ENCODE measurements around the gene MAGI2.
"Not testable (repeated sequence)": the region's sequence is repeated elsewhere in the genome, so short reads cannot be mapped to it uniquely, and the experiment has no call there.

The MAGI2 gene

DNA sequence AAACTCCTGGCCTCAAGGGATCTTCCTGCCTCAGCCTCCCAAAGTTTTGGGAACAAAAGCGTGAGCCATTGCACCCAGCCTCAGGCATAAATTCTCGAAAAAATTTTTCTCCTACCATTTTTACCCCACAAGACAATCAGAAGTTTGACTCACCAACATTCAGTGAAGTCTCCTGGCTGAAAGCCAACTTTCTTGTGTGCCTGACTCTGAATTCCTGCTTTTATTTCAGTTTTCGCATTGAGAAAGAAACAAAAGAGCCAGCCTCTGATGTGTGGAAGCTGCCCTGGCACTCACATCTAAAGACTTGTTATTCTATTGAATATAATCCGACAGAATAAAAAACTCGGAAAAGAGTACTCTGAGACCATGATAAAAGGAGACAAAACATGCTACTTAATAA lies 402.9 kb downstream of the MAGI2 start:
- DNase-seq (ENCODE audit: low read depth), result no peak

- no peak for DNase-seq (ENCODE audit: low read depth)
Measured at GRCh38 chr7:79046061-79046460, 407.4 kb downstream of the MAGI2 start.

DNA sequence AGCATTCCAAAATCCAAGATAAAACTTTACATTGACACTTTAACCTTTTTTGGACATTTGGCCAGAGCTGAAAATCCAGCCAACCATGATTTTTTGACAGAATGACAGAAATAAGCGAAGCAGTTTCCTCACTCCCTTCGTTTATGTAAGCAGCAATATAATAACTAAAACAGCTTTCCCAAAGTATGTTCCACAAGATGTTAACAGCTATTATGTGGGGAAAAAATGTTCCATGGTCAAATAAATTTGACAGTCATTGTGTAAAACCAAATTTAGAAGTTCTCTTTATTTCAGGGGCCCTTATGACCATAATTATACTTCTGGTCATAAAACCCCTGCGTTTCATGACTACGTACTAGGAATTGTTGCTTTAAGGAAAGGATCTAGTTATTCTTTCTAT lies 416.5 kb downstream of the MAGI2 start:
- no peak for DNase-seq (ENCODE audit: low read depth)

GRCh38 chr7:79036356-79036755 lies 417.1 kb downstream of the MAGI2 start:
- no peak for DNase-seq (ENCODE audit: low read depth)

- DNase-seq (ENCODE audit: low read depth), result no peak
Measured at GRCh38 chr7:79035858-79036257, 417.6 kb downstream of the MAGI2 start.

DNA sequence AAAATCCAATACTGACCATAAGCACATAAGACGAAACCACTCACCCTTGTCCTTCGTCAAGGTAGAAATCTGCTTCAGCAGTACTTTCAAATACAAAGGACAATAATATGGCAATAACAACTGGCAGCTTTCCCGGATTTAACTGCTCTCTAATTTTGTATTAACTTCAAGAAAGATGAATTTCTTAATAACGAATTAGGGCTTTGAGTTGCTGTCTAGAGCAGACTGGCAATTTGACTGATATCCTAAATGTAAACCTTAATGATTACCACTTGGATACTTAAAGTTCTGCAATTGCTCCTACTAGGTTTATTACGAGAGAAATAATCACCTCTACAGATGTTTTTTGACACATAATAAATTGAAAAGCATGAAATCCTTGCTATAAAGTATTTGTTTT lies 418.7 kb downstream of the MAGI2 start:
- DNase-seq (ENCODE audit: low read depth), result no peak

DNA sequence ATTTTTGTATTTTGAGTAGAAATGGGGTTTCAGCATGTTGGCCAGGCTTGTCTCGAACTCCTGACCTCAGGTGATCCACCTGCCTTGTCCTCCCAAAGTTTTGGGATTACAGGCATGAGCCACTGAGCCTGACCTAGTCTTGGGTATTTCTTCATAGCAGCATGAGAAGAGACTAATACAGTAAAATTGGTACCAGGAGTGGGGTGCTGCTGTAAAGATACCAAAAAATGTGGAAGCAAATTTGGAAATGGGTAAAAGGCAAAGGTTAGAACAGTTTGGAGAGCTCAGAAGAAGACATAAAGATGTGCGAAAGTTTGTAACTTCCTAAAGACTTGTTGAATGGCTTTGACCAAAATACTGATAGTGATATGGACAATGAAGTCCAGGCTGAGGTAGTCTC lies 433.8 kb downstream of the MAGI2 start:
- not testable (repeated sequence) for DNase-seq (ENCODE audit: low read depth)

DNA sequence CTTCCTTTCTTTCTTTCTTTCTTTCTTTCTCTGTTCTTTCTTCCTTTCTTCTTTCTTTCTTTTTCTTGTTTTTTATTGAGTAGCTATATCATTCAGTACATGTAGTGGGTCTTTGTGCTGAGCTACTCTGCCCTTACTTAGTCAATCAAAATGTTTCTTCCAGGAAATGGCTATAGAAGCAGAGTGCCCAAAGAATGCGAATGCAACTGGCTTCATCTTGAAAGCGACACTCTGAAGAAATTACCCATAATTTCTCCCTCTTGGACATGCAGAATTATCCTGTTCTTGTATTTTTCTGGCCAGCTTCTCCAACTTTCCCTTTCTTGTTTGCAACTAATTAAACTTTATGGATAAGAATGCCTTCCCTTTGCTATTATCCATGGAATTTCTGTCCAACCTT lies 441.5 kb downstream of the MAGI2 start:
- DNase-seq (ENCODE audit: low read depth), result no peak

GRCh38 chr7:79009647-79010046 lies 443.8 kb downstream of the MAGI2 start:
- no peak for DNase-seq (ENCODE audit: low read depth)

DNA sequence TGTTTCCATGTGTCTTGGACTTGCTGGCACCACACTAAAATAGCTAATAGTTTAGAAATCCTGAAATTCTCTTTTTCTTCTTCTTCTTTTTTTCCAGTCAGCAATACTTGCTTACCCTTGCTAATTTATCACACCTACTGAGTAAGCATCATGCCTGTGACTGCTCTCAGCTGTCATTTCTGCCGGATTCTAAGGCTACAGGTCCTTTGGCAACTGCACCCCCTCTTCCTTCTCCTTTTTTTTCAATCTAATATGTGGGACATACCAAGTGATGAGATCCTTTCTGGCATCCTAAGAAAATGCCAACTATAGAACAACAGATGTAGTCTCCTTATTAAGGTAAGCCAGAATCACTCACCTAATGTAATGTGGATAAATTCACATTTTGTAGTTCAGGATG lies 444.7 kb downstream of the MAGI2 start:
- DNase-seq (ENCODE audit: low read depth), result no peak

DNA sequence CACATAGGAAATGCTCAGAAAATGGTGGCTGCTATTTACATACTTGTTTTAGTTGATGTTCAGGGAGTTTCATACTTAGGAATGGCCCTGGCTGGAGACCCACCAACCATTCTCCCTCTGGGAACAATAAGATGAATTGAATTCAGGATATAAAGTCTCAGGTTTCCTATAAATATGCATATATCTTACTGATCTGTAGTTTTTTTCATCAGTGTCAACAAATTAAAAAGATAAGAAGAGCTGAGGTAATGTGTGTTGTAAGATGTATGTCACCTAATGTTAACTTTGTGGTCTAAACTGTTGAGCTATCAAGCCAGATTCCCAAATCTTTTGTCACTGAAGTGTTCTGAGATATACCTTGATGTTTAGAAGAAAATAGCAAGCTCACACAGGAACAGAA lies 457.5 kb downstream of the MAGI2 start:
- no peak for DNase-seq (ENCODE audit: low read depth)

- DNase-seq (ENCODE audit: low read depth), result no peak
Measured at GRCh38 chr7:78993341-78993740, 460.1 kb downstream of the MAGI2 start.

DNA sequence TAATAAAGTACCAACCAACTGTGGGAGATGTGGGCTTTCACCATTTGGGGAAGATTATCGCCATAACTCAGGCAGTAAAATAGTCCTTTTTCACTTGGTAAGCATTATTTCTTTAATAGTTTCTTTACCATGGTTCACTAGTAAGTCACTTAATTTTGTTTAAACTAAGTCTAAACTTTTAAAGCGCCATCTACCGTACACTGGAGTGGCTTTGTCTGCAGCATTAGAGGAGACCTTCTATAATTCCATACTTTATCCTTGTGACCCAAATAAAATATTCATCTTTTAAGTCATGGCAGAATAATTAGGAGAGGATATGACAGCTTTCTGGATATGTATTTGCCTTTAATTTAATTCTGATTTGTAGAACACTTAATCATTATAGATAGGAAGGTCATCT lies 468.0 kb downstream of the MAGI2 start:
- no peak for DNase-seq (ENCODE audit: low read depth)

- DNase-seq (ENCODE audit: low read depth), result no peak
Measured at GRCh38 chr7:78983483-78983882, 470.0 kb downstream of the MAGI2 start.

DNA sequence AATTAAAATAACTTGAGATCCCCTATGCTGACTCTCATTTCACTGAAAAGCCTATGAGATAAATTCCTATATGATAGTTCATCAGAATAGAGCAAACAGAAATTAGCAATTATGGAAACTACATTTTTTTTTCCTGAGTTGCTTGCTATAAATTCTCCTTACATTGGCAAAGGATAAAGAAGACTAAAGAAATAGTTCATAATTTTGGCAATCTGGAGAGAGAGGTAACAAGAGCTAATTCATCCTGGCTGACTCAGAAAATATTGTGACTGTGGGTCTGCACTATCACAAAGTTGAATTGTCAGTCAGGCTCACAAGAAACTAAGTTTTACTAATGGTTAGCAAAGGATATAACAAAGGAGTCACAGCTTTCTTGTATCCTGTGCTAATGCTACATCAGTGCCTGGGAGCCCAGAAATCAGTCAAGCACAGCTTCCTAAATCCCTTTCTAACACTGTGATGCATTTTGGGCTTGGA lies 483.0 kb downstream of the MAGI2 start:
- no peak for DNase-seq (ENCODE audit: low read depth)

GRCh38 chr7:78968951-78969350 lies 484.5 kb downstream of the MAGI2 start:
- no peak for DNase-seq (ENCODE audit: low read depth)

GRCh38 chr7:78967561-78967960 lies 485.9 kb downstream of the MAGI2 start:
- not testable (repeated sequence) for DNase-seq (ENCODE audit: low read depth)

GRCh38 chr7:78967046-78967445 lies 486.4 kb downstream of the MAGI2 start:
- DNase-seq (ENCODE audit: low read depth), result no peak

- DNase-seq (ENCODE audit: low read depth), result no peak
Measured at GRCh38 chr7:78959477-78959876, 494.0 kb downstream of the MAGI2 start.

DNA sequence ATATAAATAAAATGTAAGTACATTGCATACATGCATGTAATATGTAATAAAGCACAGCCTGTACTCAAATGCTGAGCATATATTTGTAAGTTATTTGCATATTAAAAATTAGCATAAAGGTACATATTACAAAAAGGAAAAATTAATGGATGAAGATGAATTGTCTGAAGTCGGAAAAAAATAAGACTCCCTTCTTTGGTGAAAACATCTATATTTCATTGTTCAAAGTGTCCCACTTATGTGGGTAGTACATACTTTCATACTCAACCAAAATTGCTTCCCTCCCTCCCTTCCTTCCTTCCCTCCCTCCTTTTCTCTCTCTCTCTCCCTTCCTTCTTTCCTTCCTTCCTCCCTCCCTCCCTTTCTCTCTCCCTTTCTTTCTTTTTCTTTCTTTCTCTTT lies 498.1 kb downstream of the MAGI2 start:
- DNase-seq (ENCODE audit: low read depth), result no peak

DNA sequence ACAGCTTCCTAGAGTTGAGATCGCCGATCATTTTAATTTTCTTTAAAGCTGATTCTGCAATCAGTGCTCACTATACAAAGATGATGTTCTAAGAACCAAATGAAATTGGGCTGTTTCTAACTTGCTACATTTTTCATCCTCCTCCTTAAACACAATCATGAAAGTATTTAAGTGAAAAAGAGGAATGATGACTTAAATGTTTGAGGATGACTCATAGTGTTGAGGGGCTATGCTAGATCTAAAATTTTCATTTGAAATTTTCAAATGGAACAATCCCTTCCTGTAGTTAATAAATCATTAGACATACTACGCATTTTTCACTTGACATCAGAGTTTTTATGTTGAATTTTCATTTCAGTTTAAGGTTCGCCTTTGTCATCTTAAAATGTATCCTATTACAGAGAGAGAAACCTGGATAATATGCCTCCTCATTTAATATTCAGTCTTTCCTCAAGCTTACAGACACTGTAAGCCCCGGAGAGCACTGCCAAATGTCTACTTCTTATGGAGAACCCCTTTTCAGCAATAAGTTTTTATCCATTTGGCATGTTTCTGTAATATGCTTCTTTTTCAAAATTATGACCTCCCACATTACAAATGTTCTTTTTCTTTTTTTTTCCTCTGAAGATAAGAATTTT lies 499.6 kb downstream of the MAGI2 start:
- no peak for DNase-seq (ENCODE audit: low read depth)

- no peak for DNase-seq (ENCODE audit: low read depth)
Measured at GRCh38 chr7:78953090-78953489, 500.4 kb downstream of the MAGI2 start.

GRCh38 chr7:78939669-78940068 lies 513.8 kb downstream of the MAGI2 start:
- no peak for DNase-seq (ENCODE audit: low read depth)

GRCh38 chr7:78924581-78924980 lies 528.9 kb downstream of the MAGI2 start:
- DNase-seq (ENCODE audit: low read depth), result no peak

DNA sequence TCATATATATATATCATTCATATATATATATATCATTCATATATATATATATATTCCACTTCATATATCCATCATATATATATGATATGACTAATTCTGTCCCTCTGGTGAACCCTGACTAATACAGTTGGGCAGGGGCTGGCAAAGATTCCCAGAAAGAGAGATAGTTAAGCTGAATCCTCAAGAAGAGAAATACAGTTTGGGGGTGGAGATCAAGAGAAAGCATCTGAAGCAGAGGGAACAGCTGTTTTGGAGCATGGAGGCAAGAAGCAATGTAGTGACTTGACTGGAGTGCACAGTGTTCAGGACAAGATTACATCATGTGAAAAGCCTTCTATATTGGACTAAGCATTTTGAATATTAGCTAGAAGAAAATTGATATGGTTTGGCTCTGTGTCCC lies 540.7 kb downstream of the MAGI2 start:
- no peak for DNase-seq (ENCODE audit: low read depth)

Data from stimulated activated CD8-positive, alpha-beta memory T cell treated with anti-CD3 and anti-CD28 coated beads, Interleukin-15, amount 100 ng/mL, for 1 hour (primary cell).